Ishikawa (cell line): ENCODE results near the gene LIF.

Experiments
- CEBPB ChIP-seq: IDR thresholded peaks from 2 replicates; pipeline ENCODE4 v1.6.1; 2012
- CREB1 ChIP-seq: IDR thresholded peaks from 2 replicates; pipeline ENCODE4 v1.6.1; 2012; ENCODE audit warnings: low read depth
- EGR1 ChIP-seq: IDR thresholded peaks from 2 replicates; pipeline ENCODE4 v1.6.1; 2012
- EP300 ChIP-seq: IDR thresholded peaks from 2 replicates; pipeline ENCODE4 v1.6.1; 2012; ENCODE audit warnings: borderline replicate concordance
- FOXM1 ChIP-seq: IDR thresholded peaks from 2 replicates; pipeline ENCODE4 v1.6.1; 2012; ENCODE audit warnings: low read depth, borderline replicate concordance
- MAX ChIP-seq: IDR thresholded peaks from 2 replicates; pipeline ENCODE4 v1.6.1; 2012
- NFIC ChIP-seq: IDR thresholded peaks from 2 replicates; pipeline ENCODE4 v1.6.1; 2012
- RAD21 ChIP-seq: IDR thresholded peaks from 2 replicates; pipeline ENCODE4 v1.6.1; 2012; ENCODE audit warnings: low read depth
- REST ChIP-seq: IDR thresholded peaks from 2 replicates; pipeline ENCODE4 v1.6.1; 2012; ENCODE audit warnings: low read depth, mild to moderate bottlenecking
- TAF1 ChIP-seq: IDR thresholded peaks from 2 replicates; pipeline ENCODE4 v1.6.1; 2012; ENCODE audit warnings: low read depth, mild to moderate bottlenecking
- TCF12 ChIP-seq: IDR thresholded peaks from 2 replicates; pipeline ENCODE4 v1.6.1; 2012; ENCODE audit warnings: low read depth
- TEAD4 ChIP-seq: IDR thresholded peaks from 2 replicates; pipeline ENCODE4 v1.6.1; 2012
- USF1 ChIP-seq: IDR thresholded peaks from 2 replicates; pipeline ENCODE4 v1.6.1; 2012
- YY1 ChIP-seq: IDR thresholded peaks from 2 replicates; pipeline ENCODE4 v1.6.1; 2012; ENCODE audit warnings: low read depth
- ZBTB7A ChIP-seq: IDR thresholded peaks from 2 replicates; pipeline ENCODE4 v1.6.1; 2012; ENCODE audit warnings: low read depth

The LIF gene

GRCh38 chr22:30204015-30204741 is 42.4 kb downstream of the LIF start:
- TF ChIP-seq TCF12 (no peak), TEAD4 (no peak), EGR1 (no peak), YY1 (no peak), USF1 (no peak), CREB1 (no peak), ZBTB7A (no peak), EP300 (no peak), NFIC (no peak), FOXM1 (no peak)

- no peak for TF ChIP-seq ZBTB7A
- no peak for TF ChIP-seq CEBPB
- TF ChIP-seq MAX, result no peak
- TF ChIP-seq EP300, result no peak
- no peak for TF ChIP-seq FOXM1
- TF ChIP-seq EGR1, result no peak
- TF ChIP-seq TCF12, result no peak
- TF ChIP-seq REST, result no peak
- no peak for TF ChIP-seq TEAD4
- no peak for TF ChIP-seq TAF1
These were observed 44.0 kb downstream of the LIF start for GRCh38 chr22:30202531-30203006.

- TF ChIP-seq MAX (no peak), ZBTB7A (no peak), REST (no peak), NFIC (peak; percentile 88), TCF12 (no peak), RAD21 (no peak), TAF1 (no peak), CEBPB (no peak), EP300 (peak; percentile 76), TEAD4 (peak; percentile 70), FOXM1 (no peak; the same call in 1 of the 2 replicates), EGR1 (no peak), USF1 (0 out of 2 replicates have a peak, but pooled peaks have one; percentile 48), CREB1 (no peak), YY1 (no peak)
These were observed 44.6 kb downstream of the LIF start for GRCh38 chr22:30201945-30202344.

GRCh38 chr22:30198921-30199320 is 47.6 kb downstream of the LIF start:
- TF ChIP-seq CREB1, result no peak
- TF ChIP-seq MAX, result no peak
- no peak for TF ChIP-seq TCF12

- TF ChIP-seq TCF12, result peak; percentile 23; the same call in 1 of the 2 replicates
- 0 out of 2 replicates have a peak, but pooled peaks have one; percentile 23 for TF ChIP-seq EP300
- peak; percentile 90 for TF ChIP-seq CEBPB
- TF ChIP-seq REST, result no peak
These were observed 48.3 kb downstream of the LIF start for GRCh38 chr22:30198152-30198825.
